NOMO-1 treated with dmso at 0.1 percent for 144 hours (cell line): ENCODE measurements around the gene SLC2A5.
"Not testable (repeated sequence)": the region's sequence is repeated elsewhere in the genome, so short reads cannot be mapped to it uniquely, and the experiment has no call there.

Source experiments
- DNase-seq: peaks from one replicate; lab custom pipeline; 2025; ENCODE audit not compliant: unreplicated experiment; lab: John Stamatoyannopoulos, UW

SLC2A5 gene

DNA sequence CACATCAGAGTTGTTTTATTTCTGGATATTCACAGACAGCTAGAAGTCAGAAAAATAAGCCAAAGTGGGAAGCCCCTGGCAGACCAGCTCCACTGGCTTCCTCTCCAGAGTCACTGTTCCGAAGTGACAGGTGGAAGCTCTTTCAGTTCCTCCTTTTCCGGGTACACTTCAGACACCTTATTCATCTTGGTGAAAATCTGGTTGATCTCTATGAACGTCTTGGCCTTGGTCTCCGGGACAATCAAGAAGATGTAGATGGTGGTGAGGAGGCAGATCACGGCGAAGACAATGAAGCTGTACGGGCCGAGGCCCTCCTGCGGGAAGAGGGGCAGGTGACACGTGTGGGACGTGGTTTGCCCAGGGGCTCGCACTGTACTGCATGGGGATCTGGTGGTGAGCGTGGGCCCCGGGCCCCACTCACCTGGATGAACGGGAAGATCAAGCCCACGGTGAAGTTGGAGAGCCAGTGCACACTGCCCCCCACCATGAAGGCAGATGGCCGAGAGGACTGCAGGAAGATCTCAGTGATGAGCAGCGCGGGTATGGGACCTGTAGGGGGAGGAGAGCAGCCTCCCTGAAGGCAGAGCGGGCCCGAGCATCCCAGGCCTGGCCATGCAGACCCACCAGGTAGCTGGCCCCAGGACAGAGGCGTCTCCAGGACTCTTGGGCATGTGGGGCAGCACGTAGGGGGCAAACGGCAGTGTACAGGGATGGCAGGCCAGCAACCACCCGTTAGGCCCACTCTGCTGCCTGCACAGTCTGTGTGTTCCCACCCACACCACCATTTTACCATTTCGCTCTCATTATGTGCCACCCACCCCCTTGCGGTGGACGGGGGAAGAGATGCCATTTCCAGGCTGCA lies 31.7 kb downstream of the SLC2A5 start:
- DNase-seq: no peak

DNA sequence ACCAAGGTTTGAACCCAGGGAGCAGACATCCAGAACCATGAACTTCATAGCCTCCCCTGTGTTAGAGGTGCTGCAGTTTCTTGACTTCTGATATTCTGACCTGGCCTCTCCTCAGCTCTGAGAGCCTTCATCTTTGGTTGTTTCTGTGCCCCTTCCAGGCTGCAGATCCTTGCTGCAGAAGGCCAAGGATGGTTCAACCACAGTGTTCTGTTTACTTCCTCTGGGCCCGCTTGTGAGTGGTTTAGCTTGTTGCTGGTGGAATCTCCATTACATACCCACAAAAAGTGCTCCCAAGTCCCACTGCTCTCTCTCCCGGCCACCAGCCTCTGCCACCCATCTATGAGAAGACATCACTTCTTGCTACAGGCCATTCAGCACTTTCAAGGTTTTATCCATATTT lies 34.2 kb downstream of the SLC2A5 start:
- DNase-seq: no peak

DNA sequence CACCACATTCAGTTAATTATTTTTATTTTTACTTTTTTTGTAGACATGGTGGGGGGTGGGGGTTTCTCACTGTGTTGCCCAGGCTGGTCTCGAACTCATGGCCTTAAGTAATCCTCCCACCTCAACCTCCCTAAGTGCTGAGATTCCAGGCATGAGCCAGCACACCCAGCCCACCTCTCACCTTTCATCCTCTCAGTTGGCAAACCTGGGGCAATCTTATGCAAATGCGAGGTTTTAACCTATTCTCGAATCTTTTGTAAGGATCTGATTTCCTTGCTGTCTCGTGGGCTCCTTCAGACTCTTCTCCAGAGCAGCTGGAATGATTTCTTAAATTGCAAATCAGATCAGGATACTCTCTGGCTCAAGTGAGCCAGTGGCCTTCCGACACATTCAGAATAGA lies 36.1 kb downstream of the SLC2A5 start:
- DNase-seq: no peak

DNA sequence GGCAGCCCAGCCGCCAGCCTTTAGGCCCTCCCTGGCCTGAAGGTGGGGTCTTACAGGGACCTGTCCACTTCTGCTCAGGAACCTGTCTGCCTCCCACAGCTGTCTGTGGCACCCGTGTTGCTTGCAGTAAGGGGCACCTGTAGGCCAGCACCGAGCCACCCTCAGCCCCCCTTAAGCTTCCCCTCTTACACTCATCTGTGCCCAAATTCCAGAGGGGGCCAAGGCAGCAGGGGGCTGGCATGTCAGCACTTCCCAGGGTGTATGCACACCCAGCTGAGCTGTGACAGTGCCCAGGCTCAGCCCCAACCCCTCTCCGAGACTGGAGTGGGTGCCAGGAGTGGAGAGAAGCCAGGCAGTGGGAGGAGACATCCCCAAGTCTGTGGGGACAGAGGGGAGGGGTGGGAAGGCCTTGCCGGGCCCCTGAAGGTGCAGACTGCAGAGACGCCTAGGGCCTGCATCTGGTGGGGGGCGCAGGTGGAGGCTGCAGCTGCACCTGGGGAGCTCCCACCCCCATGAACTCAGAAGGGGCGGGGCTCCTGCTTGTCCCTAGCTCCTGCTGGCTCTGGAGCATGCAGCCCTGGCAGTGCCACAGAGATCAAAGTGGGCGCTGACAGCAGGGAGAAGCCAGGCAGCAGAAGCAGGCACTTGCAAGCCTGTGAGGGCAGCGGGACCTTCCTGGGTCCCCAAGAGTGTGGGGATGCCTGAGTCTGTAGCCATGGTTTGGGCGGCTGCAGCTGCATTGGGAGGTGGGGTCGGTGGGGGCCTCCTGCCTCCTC lies 37.8 kb downstream of the SLC2A5 start:
- DNase-seq: no peak

DNA sequence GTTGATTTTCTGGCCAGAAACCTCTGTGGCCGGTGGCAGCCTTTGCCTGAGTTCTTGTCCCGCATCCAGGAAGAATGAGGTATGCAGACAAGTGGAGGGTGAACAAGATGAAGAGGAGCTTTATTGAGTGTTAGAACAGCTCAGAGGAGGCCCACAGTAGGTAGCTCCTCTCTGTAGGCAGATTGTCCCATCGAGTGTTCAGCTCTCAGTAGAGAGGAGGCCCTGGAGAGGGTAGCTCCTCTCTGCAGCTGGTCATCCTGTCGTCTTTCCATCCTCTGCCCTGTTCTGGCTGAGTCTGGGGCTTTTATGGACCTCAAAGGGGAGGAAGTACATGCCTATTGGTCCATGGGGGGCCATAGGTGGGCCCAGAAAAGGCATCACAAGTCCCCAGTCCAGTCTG lies 38.4 kb downstream of the SLC2A5 start:
- not testable (repeated sequence) for DNase-seq

DNA sequence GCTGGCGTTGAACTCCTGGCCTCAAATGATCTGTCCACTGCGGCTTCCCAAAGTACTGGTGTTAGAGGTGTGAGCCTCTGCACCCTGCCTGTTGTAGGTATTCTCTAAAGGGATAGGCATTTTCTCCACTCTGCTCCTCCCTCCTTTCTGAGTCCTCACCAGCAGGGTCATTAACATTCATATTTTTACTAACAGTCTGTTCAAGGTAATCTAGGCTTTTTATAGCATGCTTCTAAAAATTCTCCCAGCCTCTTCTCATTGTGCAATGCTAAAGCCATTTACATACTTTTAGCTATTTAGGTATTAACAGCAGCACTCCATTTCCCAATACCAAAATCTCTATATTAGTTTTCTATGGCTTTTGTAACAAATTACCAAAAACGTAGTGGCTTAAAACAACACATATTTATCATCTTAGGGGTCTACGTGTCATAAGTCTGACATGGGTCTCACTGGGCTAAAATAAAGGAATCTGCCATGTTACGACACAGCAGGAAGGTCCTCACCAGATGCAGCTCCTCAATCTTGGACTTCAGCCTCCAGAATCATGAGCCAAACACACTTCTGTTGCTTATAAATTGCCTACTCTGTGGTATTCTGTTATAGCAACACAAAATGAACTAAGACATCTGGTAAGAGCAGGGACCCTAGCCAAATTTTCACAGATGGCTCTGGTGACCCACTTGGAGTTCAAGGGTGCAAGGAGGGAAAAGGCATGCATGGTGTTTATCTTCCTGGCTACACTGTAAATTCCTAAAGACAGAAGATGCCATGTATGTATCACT lies 40.3 kb downstream of the SLC2A5 start:
- DNase-seq: no peak

DNA sequence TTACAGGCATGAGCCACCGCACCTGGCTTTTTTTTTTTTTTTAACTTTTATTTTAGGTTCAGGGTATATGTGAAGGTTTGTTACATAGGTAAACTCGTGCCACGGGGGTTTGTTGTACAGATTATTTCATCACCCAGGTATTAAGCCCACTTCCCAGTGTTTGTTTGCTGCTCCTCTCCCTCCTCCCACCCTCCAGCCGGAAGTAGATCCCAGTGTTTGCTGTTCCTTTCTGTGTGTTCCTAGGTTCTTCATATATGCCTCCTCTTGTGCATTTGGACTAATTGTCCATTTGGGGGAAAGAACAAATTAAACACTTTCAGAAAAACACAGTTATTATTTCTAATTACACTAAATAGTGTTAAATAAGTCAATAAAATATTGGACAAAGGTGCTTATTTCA lies 42.1 kb downstream of the SLC2A5 start:
- no peak for DNase-seq

DNA sequence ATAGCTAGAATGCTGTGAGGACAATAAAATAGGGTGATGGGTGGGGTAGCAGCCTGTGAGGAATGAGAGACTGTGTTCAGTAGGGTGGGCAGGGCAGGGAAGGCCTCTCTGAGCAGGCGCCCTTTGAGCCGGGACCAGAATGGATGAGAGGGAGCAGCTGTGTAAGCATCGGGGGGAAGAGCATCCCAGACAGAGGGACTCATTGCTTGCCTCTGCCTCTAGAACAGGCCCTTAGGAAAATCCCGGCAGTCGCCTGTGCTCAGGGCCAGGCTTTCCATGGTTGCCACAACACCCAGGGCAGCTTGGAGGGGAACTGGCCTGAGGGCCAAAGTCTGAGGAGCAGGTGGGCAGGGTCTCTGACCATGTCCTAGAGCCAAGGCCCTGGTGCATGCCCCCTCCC lies 44.0 kb downstream of the SLC2A5 start:
- DNase-seq: no peak

DNA sequence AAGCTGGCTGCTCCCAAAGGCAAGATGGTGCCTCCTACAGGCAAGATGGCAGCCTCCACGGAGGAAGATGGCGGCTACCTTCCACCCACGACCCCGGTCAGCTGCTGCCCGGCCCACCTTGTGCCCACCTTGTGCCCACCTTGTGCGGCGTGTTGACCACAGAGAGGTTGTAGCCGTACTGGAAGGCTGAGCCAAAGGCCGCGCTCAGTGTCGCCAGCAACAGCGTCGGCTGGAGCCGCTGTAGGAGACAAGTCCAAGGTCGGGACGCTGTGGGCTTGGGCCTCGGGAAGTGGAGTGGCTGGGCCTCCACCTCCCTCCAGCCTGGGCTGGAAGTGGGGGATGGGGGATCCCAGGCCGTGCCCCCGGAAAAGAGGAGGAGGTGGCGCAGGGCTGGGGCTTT lies 44.6 kb downstream of the SLC2A5 start:
- no peak for DNase-seq

DNA sequence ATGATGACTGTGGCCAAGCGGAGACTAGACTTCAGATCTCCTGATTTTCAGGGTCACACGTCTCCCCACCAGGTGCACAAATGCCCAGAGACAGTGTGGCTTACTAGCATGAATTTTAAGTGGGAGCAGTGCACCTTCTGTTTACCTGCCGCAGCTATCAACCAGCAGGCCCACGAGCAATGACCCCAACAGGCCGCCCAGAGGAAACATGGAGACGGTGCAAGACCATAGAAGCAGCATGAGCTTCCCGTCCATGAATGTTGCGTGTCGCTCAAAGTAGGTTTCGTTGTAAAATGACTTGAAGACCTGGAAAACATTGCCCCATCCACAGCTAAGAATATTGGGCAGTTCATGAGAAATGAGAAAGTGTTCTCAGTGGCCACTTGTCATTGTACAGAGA lies 46.7 kb downstream of the SLC2A5 start:
- DNase-seq: no peak

DNA sequence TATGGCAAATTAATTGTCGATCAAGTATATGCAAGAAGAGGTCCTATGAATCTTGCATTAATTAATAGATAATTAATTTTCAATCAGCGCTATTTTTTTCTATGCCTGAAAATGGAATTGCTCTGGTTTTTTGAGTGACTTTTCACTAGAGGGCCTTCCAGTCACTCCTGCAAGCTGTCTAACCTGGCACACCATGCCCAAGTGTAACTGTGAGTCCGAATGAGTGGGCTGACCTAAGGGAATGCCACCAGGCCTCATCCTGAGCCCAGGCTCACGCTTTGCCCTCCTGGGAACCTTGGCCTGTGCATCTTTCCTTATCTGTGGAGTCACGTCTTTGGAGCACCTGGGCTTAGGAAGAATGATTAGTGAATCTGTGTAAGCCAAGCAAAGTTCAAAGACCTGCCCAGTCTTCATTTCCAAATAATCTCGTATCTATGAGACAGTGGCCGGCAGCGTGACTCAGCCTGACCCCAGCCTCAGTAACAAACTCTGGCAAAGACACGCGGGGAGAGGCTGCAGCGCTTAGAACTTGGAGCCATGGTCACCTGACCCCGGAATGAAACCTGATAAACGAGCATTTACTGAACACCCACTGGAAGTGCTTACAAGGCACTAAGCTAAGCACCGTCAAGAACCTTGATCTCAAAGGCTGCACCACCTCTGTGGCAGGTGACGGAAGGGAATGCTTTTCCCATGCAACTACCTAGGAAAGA lies 47.3 kb downstream of the SLC2A5 start:
- DNase-seq: not testable (repeated sequence)

DNA sequence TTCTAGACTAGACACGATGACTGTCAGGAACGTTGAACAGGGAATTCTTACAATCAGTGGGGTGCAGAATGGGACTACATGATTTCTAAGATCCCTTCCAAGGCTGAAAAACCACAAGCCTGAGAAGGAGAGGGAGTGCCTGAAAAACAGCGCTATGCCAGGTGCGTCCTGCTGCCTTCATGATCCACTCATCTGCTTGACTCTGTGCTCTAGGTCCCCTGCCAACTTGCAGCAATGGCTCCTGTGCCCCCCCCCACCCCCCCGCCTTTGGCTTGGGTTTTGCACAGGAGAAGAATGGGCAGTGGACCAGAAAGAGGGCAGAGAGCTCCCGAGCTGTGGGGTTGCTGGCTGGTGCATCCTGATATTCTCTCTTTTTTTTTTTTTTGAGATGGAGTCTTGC lies 49.1 kb downstream of the SLC2A5 start:
- no peak for DNase-seq

DNA sequence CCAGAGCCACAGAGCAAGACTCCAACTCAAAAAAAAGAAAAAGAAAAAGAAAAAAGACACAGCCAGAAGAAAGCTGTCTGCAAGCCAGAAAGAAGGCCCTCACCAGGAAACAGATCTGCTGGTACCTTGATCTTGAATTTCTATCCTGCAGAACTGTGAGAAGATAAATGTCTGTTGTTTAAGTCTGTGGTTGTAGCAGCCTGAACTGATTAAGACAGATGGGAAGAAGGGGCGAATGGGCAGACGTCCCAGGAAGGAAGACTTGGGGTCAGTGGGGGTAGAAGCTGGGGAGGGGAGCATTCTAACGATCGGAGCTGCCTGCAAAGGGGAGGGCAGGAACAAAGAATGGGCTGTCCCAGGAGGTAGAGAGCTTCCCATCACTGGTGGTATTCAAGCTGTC lies 49.5 kb downstream of the SLC2A5 start:
- no peak for DNase-seq

DNA sequence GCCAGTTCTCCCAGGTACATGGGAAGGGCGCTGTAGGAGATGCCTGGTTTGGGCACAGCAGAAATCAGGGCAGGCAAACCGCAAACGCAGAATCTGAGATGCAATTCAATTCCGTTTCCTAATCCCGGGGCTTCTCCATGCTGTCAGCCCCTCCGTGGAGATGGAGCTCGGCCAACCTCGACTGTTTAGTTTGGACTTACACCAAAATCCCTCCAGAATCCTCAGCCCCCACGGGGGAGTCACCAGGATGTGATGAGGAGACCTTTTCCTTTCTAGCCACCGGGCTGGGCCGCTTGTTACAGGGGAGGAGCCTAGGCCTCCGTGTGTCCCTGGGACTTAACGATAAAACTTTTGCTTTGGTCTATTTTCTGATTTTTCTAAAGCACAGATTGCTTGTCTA lies 51.1 kb downstream of the SLC2A5 start:
- DNase-seq: no peak

DNA sequence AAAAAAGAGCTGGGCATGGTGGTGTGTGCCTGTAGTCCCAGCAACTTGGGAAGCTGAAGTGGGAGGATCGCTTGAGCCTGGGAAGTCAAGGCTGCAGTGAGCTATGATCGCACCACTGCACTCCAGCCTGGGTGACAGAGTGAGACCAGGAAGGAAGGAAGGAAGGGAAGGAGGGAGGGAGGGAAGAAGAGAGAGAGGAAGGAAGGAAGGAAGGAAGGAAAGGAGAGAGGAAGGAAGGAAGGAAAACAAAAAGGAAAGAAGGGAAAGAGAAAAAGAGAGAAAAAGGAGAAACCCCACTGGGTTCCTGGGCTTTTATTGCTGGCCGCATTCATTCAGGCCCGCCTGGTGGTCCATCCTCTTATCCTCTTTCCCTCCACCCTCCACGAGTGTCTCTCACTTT lies 53.0 kb downstream of the SLC2A5 start:
- no peak for DNase-seq

DNA sequence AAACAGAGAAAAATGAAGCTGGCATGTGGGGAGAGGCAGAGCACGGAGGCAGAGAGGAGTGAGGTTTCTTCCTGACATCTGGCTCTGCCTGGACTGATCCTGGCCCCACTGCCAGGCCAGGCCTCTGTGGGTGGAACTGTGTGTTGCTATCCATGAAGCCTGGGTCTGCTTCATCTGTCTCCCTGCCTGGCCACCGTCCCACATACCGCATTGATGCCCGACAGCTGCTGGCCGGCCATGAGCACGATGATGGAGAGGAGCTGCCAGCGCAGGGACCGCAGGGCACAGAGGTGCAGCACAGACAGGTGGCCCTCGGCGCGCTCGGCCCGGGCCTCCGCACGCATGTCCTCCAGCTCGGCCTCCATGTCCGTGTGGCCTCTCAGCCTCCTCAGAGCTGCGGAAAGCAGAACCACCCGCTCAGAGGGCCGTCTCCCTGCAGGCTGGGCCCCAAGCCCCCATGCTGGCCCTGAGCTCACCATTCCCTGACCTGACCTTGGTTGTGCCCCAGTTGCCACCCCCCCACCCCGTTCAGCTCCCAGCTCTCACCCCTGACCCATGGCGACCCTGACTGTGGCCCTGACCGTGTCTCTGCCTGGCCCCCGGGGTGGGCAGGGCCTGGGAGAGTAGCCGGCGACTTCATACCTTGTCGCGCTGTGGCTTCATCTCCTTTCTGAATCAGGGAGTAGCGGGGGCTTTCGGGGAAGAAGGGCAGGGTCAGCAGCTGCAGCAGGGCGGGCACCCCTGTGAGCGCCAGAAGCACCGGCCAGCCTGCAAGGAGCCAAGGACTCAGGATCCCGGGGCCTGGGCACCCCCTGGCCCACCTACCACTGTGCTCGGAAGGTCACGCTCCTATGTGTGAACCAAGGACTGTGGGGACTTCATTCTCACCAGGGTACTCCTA lies 54.7 kb downstream of the SLC2A5 start:
- no peak for DNase-seq

DNA sequence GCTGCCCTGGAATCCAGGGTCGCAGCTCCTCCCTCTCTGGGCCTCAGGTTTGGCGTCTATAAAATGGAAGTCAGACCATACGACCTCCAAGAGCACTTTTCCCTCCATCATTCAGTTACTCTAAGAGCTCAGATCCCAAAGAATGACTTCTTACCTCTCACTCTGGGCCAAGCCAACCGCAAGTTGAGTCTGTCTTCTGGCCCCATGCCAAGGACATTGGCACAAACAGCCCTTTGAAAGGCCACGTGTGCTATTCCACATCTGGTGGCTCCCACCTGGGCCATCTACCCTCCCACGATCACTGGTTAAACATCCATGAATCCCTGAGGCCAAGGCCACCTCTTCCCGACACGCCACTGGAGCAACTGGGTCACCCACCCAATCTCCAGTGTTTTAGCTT lies 55.6 kb downstream of the SLC2A5 start:
- no peak for DNase-seq

DNA sequence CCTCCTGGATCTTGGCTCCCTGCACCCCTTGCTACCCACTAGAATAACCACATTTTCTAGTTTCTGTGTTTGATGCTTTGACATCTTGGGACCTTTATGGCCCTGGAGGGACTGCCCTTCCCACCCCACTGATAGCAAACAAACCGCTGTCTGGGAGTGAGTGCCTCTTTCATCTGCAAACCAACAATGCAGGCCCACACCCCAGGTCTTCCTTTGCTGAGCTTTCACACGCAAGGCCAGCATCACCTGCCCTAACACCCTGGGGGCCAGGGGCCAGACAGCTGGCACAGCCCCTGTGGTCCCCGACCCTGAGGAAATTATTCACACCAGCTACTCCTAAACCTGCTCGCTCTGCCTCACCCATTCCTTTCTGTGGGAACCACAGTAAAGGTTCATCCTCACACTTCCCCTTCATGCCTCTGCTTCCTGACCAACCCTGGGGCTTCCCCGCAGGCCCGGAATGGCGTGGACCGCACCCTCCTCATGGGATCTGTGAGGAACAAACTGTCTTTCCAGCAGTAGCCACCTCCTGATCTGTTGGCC lies 58.6 kb downstream of the SLC2A5 start:
- DNase-seq: no peak

DNA sequence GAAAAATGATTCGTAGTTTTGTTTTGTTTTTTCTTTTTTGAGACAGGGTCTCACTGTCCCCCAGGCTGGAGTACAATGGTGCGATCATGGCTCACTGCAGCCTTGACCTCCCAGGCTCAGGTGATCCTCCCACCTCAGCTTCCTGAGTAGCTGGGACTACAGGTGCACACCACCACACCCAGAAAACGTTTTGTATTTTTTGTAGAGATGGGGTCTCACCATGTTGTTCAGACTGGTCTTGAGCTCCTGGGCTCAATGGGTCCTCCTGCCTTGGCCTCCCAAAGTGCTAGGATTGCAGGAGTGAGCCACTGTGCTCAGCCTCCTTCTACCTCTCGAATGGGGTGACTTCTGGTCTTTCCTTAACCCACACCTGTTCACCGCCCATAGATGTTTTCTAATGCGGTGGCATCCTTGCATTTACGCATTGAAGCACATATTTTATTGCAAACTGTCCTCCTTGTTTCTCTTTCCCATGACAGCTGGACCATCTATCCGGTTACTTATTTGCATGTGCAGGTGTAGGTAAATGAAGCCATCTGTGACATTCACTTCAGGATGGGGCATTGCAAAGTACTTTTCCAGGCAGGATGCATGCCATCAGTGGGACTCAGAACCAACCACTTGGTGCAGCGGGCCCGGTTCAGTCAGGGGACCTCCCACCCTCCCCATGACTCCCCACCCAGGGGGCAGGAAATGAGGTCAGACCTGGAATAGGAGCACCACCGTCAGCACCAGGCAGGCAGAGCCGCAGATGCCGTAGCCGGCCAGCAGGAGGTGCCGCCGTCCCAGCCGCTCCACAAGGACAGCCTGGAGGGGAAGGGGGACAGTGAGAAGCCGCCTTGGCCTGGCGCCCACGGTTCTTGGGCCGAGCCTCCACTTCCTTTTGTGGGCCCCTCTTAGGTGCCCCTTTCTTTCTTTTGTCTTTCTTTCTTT lies 59.7 kb downstream of the SLC2A5 start:
- DNase-seq: no peak
